Stimulated activated CD4-positive, alpha-beta T cell treated with anti-CD3 and anti-CD28 coated beads, Interleukin-1b, Interleukin-23, amount 100 ng/mL, for 24 hours (primary cell): Measurements from ENCODE around the gene PRLR.

Experiments
- DNase-seq, 4 experiments: peaks; one replicate each; pipeline ENCODE4 v3.0.0-alpha.2; 2020; ENCODE audit warnings: low read depth in 4 of 4, low spot score in 1 of 4

The PRLR gene

GRCh38 chr5:35162848-35163709 lies 67.2 kb downstream of the PRLR start:
- DNase-seq, result no peak

- DNase-seq, result no peak
Observed at GRCh38 chr5:35161652-35162273, 68.5 kb downstream of the PRLR start.

- DNase-seq, result no peak
Observed at GRCh38 chr5:35160486-35161116, 69.7 kb downstream of the PRLR start.

- DNase-seq, result no peak
Observed at GRCh38 chr5:35159370-35159742, 70.9 kb downstream of the PRLR start.

GRCh38 chr5:35158622-35159369 lies 71.5 kb downstream of the PRLR start:
- no peak for DNase-seq

GRCh38 chr5:35158204-35158603 lies 72.1 kb downstream of the PRLR start:
- no peak for DNase-seq

- no peak for DNase-seq
Observed at GRCh38 chr5:35153375-35153932, 76.8 kb downstream of the PRLR start.

GRCh38 chr5:35152733-35153132 lies 77.6 kb downstream of the PRLR start:
- no peak for DNase-seq

GRCh38 chr5:35151146-35151920 lies 79.0 kb downstream of the PRLR start:
- DNase-seq, result no peak

GRCh38 chr5:35149041-35149440 lies 81.2 kb downstream of the PRLR start:
- DNase-seq, result no peak

- no peak for DNase-seq
Observed at GRCh38 chr5:35146406-35146805, 83.9 kb downstream of the PRLR start.

GRCh38 chr5:35145691-35146317 lies 84.5 kb downstream of the PRLR start:
- no peak for DNase-seq

GRCh38 chr5:35145012-35145411 lies 85.3 kb downstream of the PRLR start:
- DNase-seq, result no peak

- no peak for DNase-seq
Observed at GRCh38 chr5:35143841-35144240, 86.4 kb downstream of the PRLR start.

GRCh38 chr5:35141739-35142138 lies 88.5 kb downstream of the PRLR start:
- DNase-seq, result no peak

GRCh38 chr5:35138232-35138631 lies 92.1 kb downstream of the PRLR start:
- no peak for DNase-seq

- DNase-seq, result no peak
Observed at GRCh38 chr5:35136386-35136785, 93.9 kb downstream of the PRLR start.

GRCh38 chr5:35135239-35135700 lies 95.0 kb downstream of the PRLR start:
- DNase-seq, result no peak

- no peak for DNase-seq
Observed at GRCh38 chr5:35134278-35135030, 95.8 kb downstream of the PRLR start.
